Uterus (tissue), 2 donors: ENCODE measurements around the gene NPAS4.

ENCODE experiments used
- CTCF ChIP-seq, 4 experiments: fragments of 200-600 bp in 2 of 4; fragments of 450-650 bp in 2 of 4; sonication (generic) in 2 of 4; IDR thresholded peaks; one replicate each; pipeline ENCODE4 v1.5.1; 2016 to 2019; ENCODE audit warnings: antibody characterized with exemption in 4 of 4, mild to moderate bottlenecking in 2 of 4, moderate library complexity in 1 of 4
- POLR2A ChIP-seq, 2 donors: fragments of 450-650 bp; IDR thresholded peaks; one replicate each; pipeline ENCODE4 v1.6.1; 2016; ENCODE audit warnings: antibody characterized with exemption in 2 of 2, mild to moderate bottlenecking in 1 of 2, moderate library complexity in 1 of 2

GRCh38 chr11:66415423-66415822 is 5.4 kb upstream of the NPAS4 start:
- TF ChIP-seq POLR2A (IDR thresholded peaks at IDR 0.05) (no peak), CTCF (IDR thresholded peaks at IDR 0.05) (no peak)
